Measurements from ENCODE around the gene SUZ12.

DNA sequence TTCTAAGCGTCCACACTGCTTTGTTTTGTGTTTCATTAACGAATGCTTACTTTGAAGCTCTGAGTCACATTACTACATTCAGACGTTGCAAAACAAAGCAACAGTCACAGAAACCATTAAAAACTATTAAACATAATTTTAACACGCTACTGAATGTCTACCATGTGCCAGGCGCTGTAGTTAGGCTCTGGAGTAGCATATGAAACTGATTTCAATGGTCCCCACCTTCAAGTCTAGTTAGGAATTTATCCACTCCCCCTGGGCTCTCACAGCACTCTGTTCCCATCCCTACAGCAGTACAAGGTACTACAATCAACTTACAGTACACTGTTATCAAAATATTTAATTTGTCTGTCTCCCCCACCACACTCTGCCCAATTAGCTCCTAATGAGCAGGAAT is 35.9 kb upstream of the SUZ12 start:
- TF ChIP-seq, protein P1, sequence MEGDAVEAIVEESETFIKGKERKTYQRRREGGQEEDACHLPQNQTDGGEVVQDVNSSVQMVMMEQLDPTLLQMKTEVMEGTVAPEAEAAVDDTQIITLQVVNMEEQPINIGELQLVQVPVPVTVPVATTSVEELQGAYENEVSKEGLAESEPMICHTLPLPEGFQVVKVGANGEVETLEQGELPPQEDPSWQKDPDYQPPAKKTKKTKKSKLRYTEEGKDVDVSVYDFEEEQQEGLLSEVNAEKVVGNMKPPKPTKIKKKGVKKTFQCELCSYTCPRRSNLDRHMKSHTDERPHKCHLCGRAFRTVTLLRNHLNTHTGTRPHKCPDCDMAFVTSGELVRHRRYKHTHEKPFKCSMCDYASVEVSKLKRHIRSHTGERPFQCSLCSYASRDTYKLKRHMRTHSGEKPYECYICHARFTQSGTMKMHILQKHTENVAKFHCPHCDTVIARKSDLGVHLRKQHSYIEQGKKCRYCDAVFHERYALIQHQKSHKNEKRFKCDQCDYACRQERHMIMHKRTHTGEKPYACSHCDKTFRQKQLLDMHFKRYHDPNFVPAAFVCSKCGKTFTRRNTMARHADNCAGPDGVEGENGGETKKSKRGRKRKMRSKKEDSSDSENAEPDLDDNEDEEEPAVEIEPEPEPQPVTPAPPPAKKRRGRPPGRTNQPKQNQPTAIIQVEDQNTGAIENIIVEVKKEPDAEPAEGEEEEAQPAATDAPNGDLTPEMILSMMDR (IDR thresholded peaks at IDR 0.05), result no peak
- no peak for TF ChIP-seq EP300 (IDR thresholded peaks at IDR 0.05)
